GM12892 (cell line): ENCODE results near the gene EPS15.

Experiments
- POLR2A ChIP-seq: IDR thresholded peaks from 2 replicates; pipeline ENCODE4 v1.6.1; 2011; ENCODE audit warnings: low read depth, low read length, control low read depth
- POLR2AphosphoS5 ChIP-seq: IDR thresholded peaks from 2 replicates; pipeline ENCODE4 v1.6.1; 2011; ENCODE audit warnings: low read depth, low read length, control low read depth

- no peak for TF ChIP-seq POLR2A
- TF ChIP-seq POLR2AphosphoS5, result no peak
Observed at GRCh38 chr1:51567653-51568052, 48.6 kb upstream of the EPS15 start.
